ENCODE measurements around the gene OCEL1. TPM values are rescaled to one million over a fixed set of nuclear protein-coding genes. Genes with fewer than 3 reads are reported as not detected.

Gene OCEL1
- total RNA-seq, 1 donor from 2014 or later, result 5.3 TPM

GRCh38 chr19:17240826-17241399 lies 14.9 kb downstream of the OCEL1 start:
- DNase-seq, result no peak

GRCh38 chr19:17242431-17243208 lies 16.6 kb downstream of the OCEL1 start:
- DNase-seq, result no peak

- no peak for DNase-seq
Observed at GRCh38 chr19:17243211-17243829, 17.3 kb downstream of the OCEL1 start.

GRCh38 chr19:17243830-17244617 lies 18.0 kb downstream of the OCEL1 start:
- no peak for DNase-seq

- DNase-seq, result no peak
Observed at GRCh38 chr19:17244618-17245534, 18.9 kb downstream of the OCEL1 start.

- no peak for DNase-seq
Observed at GRCh38 chr19:17245535-17245984, 19.5 kb downstream of the OCEL1 start, which contains the start of gene NR2F6. Gene NR2F6 (minus strand): TSS chr19:17245919. CDS start chr19:17245220, 699 bp downstream.

DNA sequence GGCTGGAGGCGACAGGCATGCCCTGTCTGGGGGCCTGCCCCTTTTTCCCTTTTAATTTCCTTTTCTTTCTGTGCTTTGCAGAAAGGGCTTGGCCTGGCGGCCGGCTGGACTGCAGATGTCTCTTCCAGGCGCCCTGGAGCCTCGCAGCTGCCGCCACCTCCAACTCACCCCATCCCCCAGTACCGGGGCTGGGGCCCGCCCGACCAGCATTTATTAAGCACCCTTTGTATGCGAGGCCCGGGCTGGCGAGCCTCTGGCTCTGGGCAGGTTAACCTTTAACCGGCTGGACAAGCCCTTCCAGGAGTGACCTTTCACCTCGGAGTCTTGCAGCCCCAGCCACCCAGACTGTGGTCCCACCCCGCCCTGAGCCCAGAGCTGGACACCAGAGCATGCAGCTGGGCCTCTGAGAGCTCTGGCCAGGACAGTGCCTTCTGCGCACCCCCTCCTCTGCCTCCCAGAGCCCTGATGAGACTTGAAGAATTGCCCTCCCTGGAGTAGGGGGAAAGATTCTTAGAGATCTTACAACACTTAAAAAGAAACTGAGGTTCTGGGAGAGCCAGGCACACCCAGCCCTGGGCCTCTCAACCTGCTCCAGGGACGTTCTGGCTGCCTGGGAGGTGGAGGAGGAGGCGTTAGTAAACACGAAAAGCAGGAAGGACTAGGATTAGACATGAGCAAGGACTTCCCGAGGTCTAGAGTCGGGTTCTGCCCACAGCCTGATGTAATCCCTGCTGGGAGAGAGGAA lies 20.8 kb downstream of the OCEL1 start:
- peak; percentile 69 for DNase-seq

GRCh38 chr19:17248011-17248776 lies 22.2 kb downstream of the OCEL1 start:
- DNase-seq, result peak; percentile 66

DNA sequence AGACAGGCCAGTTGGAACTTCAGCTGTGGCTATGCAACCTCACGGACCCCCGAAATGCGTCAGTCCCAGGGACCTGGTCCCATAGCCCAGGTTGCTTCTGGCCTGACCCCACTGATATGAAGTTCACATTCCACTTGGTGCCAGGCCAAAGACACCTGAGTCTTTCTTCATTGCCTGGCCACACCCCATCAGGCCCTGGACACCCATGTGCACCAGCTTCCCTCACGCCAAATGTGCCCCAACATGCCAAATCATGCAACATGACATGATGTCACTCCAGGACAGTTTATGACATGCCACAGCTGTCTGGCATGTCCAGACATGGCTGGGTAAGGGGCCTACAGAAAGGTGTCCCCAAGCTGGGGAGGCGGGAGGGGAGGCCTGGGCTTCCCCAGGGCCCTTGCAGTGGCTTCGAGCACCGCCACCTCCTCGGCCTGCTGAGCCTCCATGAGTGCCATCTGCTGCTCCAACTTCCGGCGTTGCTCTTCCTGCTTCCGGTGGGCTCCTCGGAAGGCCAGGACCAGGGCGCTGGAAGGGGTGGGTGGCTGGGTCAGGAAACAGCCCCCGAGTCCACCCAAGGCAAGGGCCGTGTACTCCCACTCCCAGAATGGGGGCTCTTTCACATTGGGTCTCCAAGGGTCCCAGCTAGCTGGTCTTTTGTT lies 24.0 kb downstream of the OCEL1 start:
- DNase-seq, result no peak

GRCh38 chr19:17254636-17255035 lies 28.6 kb downstream of the OCEL1 start:
- DNase-seq, result no peak

DNA sequence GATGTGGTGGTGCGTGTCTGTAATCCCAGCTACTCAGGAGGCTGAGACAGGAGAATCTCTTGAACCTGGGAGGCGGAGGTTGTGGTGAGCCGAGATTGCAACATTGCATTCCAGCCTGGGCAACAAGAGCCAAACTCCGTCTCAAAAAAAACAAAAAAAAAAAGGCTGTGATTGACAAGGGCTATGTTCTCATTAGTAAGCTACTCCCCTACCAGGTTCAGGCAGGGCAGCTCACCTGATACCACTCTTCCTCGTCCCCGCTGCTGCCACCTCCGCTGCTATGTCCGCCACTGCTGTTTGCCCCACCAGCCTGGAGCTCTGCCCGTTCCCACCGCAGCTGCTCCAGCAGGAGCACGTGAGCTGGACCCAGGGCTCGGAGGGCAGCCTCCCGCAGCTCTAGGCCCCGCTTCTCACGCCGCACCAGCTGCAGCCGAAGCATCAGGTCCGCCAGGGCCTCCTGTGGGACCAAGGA lies 29.2 kb downstream of the OCEL1 start:
- no peak for DNase-seq

DNA sequence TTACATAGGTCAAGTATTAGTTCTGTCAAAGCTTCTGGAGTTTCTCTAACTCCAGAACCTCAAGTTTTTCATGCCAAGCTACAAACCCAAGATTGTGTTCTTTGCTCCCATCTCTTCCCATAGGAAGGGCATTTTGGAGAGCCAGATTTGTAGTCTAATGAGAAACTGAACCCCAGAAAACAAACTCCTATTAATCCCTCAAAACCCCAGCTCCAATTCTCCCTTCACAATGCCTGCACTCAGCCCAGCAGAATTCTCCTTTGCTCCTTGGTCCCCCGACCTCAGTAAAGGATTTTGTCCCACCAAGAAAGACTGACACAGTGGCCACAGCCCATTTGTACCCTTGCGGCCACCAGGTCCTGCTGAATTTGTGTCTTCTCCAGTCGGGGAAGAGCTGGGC lies 30.1 kb downstream of the OCEL1 start:
- DNase-seq, result no peak

- DNase-seq, result no peak
Observed at GRCh38 chr19:17259118-17259780, 33.2 kb downstream of the OCEL1 start.

DNA sequence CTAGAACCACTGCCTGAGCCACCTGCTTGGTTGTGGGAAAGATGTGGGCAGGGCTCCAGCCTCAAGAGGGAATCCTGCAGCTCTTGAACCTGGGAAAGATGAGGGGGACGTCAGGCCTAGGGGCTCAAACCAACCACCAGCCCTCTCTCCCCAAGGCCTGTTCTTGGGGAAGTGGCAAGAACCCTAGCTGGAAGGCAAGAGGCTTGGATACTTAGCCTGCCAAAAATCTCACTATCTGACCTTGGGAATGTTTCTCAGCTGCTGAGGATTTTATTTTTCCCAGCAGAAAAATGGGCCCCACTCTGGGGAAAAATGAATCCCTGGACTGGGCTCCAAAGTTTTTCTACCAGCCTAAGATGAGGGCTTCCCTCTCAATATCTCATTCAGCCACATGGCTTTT lies 33.9 kb downstream of the OCEL1 start:
- DNase-seq, result no peak

DNA sequence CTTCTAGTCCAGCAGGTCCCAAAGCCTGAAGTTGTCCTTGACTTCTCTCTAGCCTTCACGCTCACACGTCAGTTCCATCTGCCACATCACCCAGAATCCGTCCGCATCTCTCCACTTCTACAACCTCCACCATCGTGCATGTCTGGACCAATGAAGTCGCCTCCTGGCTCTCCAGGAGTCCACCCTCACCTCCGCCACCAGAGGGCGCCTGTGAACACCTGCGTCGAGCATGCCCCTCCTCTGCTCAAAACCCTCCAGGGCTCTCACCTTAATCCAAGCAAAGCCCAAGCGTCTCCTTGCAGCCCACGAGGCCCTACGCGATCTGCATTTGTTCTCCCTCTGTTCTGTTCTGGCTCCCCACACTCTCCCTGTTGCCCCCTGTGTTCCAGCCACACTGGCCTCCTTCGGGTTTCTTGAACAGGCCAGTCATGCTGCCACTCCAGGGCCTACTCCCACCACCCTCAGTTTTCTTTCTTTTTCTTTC lies 34.9 kb downstream of the OCEL1 start:
- peak; percentile 76 for DNase-seq

- DNase-seq, result no peak
Observed at GRCh38 chr19:17262557-17262956, 36.5 kb downstream of the OCEL1 start.

GRCh38 chr19:17263712-17264640 lies 38.0 kb downstream of the OCEL1 start:
- DNase-seq, result no peak
